Mucosa of stomach (tissue), 1 donor: ENCODE results near the gene RASAL1.

ENCODE experiments used
- H3K27me3 ChIP-seq: one replicate; pipeline ENCODE4 v1.7.0; 2013; ENCODE audit warnings: mild to moderate bottlenecking, low read length; ENCODE audit not compliant: control insufficient read depth, insufficient read depth
- H3K36me3 ChIP-seq: one replicate; pipeline ENCODE4 v1.7.0; 2013; ENCODE audit warnings: low read length; ENCODE audit not compliant: control insufficient read depth, insufficient read depth
- H3K4me1 ChIP-seq: one replicate; pipeline ENCODE4 v1.7.0; 2013; ENCODE audit warnings: mild to moderate bottlenecking, low read length; ENCODE audit not compliant: control insufficient read depth, insufficient read depth
- H3K4me3 ChIP-seq: one replicate; pipeline ENCODE4 v1.7.0; 2013; ENCODE audit warnings: low read length
- H3K9ac ChIP-seq: one replicate; pipeline ENCODE4 v1.7.0; 2013; ENCODE audit warnings: mild to moderate bottlenecking, low read length, moderate library complexity
- H3K9me3 ChIP-seq: one replicate; pipeline ENCODE4 v1.7.0; 2013; ENCODE audit warnings: mild to moderate bottlenecking, low read length, moderate library complexity; ENCODE audit not compliant: control insufficient read depth
- donor health status: Pancreatic carcinoma.

The RASAL1 gene

GRCh38 chr12:113069149-113069548, 66.4 kb downstream of the RASAL1 start:
- H3K9ac ChIP-seq: no peak overlapping the region

DNA sequence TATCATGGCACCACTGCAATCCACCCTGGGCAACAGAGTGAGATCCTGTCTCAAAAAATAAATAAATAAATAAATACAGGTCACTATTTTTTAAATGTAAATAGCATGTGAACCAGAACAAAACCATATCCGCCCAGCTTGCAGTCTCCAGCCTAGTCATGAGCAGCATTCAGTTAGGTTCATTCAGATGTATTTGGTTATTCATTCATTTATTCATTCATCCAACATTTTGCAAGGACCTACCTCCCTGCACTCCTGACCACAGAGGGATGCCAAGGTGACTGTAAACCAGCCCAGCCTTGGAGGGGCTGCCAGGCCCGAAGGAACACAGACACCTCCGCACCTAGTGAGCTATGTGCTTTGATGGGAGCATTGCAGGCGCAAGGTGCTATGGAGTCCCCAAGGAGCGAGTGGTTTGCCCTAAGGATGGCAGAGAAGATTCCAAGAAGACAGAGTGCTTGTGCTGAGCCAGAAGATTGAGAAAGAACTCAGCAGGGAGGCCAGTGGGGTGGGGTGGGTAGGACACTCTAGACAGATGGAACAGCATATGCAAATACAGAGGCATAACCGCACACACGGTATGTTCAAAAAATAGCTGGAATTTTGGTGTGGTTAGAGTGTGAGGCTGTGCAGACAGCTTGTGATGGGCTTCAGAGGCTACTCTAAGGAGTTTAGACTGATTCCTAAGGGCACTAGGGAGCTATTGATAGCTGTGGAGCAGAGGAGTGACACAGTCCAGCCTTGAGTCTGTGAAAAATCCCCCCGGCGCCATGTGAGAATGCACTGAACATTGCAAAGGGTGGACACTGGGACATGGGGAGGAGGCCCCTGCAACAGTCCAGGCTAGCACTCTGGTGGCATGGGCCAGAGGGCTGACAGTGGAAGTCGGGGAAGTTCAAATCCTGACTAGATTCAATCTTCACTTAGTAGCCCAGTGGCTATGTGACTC, 67.3 kb downstream of the RASAL1 start:
- no peaks in the 10 kb centered on the region for H3K9me3 ChIP-seq
- H3K9ac ChIP-seq: no peak overlapping the region
- peaks cover 7% of the 10 kb centered on the region for H3K27me3 ChIP-seq
- H3K4me1 ChIP-seq: peaks cover 8% of the 10 kb centered on the region
- H3K36me3 ChIP-seq: no peaks in the 10 kb centered on the region
- no peak overlapping the region for H3K4me3 ChIP-seq

More at GRCh38 chr12:113069149-113069548, 66.4 kb downstream of the RASAL1 start:
- Histone ChIP-seq H3K36me3 (no peaks in the 10 kb centered on the region), H3K4me1 (peaks cover 8% of the 10 kb centered on the region), H3K9me3 (no peaks in the 10 kb centered on the region), H3K4me3 (no peak overlapping the region), H3K27me3 (peaks cover 7% of the 10 kb centered on the region)

- Histone ChIP-seq H3K27me3 (peaks cover 12% of the 10 kb centered on the region), H3K9ac (no peak overlapping the region), H3K9me3 (no peaks in the 10 kb centered on the region), H3K4me3 (no peak overlapping the region), H3K36me3 (no peaks in the 10 kb centered on the region), H3K4me1 (peaks cover 7% of the 10 kb centered on the region)
These were observed 68.7 kb downstream of the RASAL1 start for GRCh38 chr12:113066813-113067400.

DNA sequence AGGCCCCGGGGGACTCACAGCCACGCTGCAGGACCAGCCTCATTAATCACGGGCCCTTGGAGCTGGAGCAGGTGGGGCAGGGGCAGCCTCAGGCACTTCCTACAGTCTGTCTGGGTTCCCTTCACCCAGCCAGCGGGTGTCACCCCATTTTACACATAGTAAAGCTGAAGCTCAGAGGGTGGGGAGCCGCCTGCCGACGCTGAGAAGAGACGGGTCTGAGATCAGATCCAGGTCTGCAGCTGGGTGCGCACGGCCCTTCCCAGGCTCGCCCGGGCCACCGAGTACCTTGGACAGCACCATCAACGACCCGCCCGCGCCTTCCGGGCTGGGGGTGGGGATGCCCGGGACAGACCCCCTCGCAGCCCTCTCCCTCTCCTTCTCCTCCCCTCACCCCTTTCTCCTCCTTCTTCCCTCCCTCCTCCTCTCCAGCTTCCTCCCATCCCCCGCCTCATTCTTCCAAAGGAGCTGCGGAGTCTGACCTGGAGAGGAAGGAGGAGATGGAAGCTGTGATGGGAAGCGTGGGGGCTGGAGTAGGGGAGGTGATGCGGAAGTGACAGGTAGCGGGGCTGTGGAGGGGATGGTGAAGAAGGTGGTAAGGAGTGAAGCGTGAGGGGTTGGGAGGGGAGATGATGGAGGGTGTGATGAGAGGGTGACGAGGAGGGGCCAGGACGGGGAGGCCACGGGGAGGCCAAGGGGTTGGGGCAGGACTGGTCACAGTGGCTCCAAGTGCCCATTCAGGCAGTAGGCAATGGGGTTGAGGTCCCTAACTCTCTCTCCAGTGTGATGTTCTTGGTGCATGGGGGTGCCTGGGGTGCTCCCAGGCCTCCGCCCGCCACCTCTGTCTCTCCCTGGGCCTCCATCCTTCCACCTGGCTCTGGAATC, 70.2 kb downstream of the RASAL1 start:
- Histone ChIP-seq H3K36me3 (no peaks in the 10 kb centered on the region), H3K27me3 (peaks cover 12% of the 10 kb centered on the region), H3K9ac (no peak overlapping the region), H3K4me3 (no peak overlapping the region), H3K4me1 (no peaks in the 10 kb centered on the region), H3K9me3 (no peaks in the 10 kb centered on the region)

GRCh38 chr12:113064395-113065125, 71.0 kb downstream of the RASAL1 start:
- Histone ChIP-seq H3K36me3 (no peaks in the 10 kb centered on the region), H3K9me3 (no peaks in the 10 kb centered on the region)

GRCh38 chr12:113063396-113064350, 71.9 kb downstream of the RASAL1 start:
- H3K4me1 ChIP-seq: no peaks in the 10 kb centered on the region

More at GRCh38 chr12:113064395-113065125, 71.0 kb downstream of the RASAL1 start:
- Histone ChIP-seq H3K4me1 (no peaks in the 10 kb centered on the region), H3K9ac (no peak overlapping the region), H3K27me3 (peaks cover 12% of the 10 kb centered on the region), H3K4me3 (no peak overlapping the region)

DNA sequence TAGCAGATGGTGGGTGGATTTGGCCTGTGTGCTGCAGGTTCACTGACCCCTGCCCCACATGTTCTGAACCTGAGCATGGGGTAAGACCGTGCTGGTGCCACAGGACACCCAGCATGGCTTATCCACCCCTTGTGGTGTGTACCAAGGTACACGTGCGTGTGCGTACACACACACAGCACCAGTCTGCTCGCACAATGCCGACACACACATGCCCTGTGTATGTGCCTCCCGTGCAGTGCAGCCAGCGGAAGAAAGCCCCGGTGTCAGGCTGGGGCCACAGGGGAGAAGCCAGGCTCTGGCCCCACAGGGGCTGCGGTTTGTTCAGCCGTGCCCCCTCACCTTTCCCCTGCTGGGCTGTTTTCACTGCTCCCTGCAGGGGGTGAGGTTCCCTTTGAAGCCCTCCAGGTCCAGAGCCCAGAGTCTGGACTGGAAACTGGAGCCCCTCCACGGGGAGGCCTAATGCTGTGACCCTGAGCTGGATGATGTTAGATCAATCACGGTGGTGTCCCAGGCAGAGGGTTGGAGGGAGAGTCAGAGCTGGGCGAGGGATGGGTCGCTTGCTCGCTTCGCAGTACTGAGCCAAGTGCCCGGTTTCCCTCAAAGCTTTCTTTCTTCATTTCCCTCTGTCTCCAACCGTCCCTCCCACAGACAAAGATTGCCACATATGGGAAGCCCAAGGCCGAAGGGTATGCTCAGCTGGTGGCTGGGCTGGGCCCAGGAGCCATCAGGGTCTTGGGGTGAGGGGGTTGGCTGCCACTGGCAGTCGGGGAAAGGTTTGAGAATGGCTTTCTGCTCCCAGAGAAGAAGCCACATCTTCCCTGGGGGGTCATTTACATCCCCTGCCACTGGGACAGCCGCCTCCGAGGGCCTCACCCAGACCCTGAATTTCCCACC, 72.8 kb downstream of the RASAL1 start:
- Histone ChIP-seq H3K4me3 (no peak overlapping the region), H3K9me3 (no peaks in the 10 kb centered on the region), H3K4me1 (no peaks in the 10 kb centered on the region), H3K27me3 (peaks cover 14% of the 10 kb centered on the region), H3K9ac (no peak overlapping the region), H3K36me3 (no peaks in the 10 kb centered on the region)

More at GRCh38 chr12:113063396-113064350, 71.9 kb downstream of the RASAL1 start:
- Histone ChIP-seq H3K9ac (no peak overlapping the region), H3K9me3 (no peaks in the 10 kb centered on the region), H3K27me3 (peaks cover 12% of the 10 kb centered on the region), H3K4me3 (no peak overlapping the region), H3K36me3 (no peaks in the 10 kb centered on the region)

DNA sequence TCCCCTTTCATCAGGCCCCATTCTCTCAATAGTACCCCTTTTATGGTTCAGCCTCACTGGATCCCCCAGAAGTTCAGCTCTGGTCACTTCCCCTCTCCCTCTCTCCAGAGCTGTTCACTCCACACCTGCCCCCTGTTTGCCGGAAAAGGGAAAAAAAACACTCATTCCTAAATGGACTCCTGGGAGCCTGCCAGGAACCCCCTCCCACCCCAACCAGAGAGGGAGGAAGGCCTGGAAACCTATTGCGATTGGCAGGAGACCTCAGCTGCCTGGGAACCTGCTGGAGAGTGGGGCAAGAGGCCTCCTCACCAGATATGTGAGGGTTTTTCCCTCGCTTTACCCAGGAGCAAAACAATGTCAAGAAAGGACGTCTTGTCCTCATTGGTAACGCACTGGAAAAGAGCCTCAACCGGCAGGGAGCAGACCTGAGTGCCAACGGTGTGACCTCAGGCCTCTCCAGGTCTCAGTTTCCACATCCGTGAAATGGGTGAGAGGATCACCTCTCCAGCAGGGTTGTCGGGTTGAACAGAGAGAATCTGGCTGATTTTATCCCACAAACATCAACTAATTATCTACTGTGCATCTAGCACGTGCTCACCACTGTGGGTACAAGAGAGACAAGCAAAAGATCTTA, 74.4 kb downstream of the RASAL1 start:
- peaks cover 30% of the 10 kb centered on the region for H3K27me3 ChIP-seq
- H3K4me1 ChIP-seq: peaks cover 3% of the 10 kb centered on the region
- no peak overlapping the region for H3K9ac ChIP-seq
- H3K36me3 ChIP-seq: no peaks in the 10 kb centered on the region
- no peaks in the 10 kb centered on the region for H3K9me3 ChIP-seq
- H3K4me3 ChIP-seq: no peak overlapping the region

- Histone ChIP-seq H3K9ac (no peak overlapping the region), H3K4me1 (peaks cover 3% of the 10 kb centered on the region), H3K36me3 (no peaks in the 10 kb centered on the region), H3K27me3 (peaks cover 37% of the 10 kb centered on the region), H3K9me3 (no peaks in the 10 kb centered on the region), H3K4me3 (no peak overlapping the region)
These were observed 75.1 kb downstream of the RASAL1 start for GRCh38 chr12:113060336-113060960.
